Astrocyte (in vitro differentiated cells and primary cell): ENCODE measurements around the gene TSPEAR. TPM values are rescaled to one million over a fixed set of nuclear protein-coding genes. Genes with fewer than 3 reads are reported as not detected.

ENCODE experiments used
- DNase-seq: peaks from one replicate; pipeline ENCODE4 v3.0.0-alpha.2; 2010; ENCODE audit warnings: low read depth
- FAIRE-seq: peaks from 2 replicates; lab custom pipeline; 2011; peaks lifted over from hg19 to GRCh38; lab: Jason Lieb, UNC
- H2AFZ ChIP-seq: 2 replicates; pipeline ENCODE4 v1.6.0; 2012; ENCODE audit warnings: low read depth, low read length, inconsistent platforms
- H3K27ac ChIP-seq: 2 replicates; pipeline ENCODE4 v1.5.1; 2011; ENCODE audit warnings: low read depth, low read length, inconsistent platforms
- H3K27me3 ChIP-seq: 2 replicates; pipeline ENCODE4 v1.6.0; 2011; ENCODE audit warnings: low read length, inconsistent platforms; ENCODE audit not compliant: insufficient read depth
- H3K36me3 ChIP-seq: 2 replicates; pipeline ENCODE4 v1.5.1; 2011; ENCODE audit warnings: low read length, inconsistent platforms; ENCODE audit not compliant: insufficient read depth
- H3K4me1 ChIP-seq: 2 replicates; pipeline ENCODE4 v1.5.1; 2011; ENCODE audit warnings: low read length, inconsistent platforms; ENCODE audit not compliant: insufficient read depth
- H3K4me2 ChIP-seq: 2 replicates; pipeline ENCODE4 v1.6.0; 2012; ENCODE audit warnings: low read length, inconsistent platforms
- H3K4me3 ChIP-seq: 2 replicates; pipeline ENCODE4 v1.5.1; 2011; ENCODE audit warnings: low read depth, mild to moderate bottlenecking, low read length, inconsistent platforms; ENCODE audit not compliant: insufficient read depth
- H3K79me2 ChIP-seq: 2 replicates; pipeline ENCODE4 v1.6.0; 2012; ENCODE audit warnings: mild to moderate bottlenecking, low read length, inconsistent platforms; ENCODE audit not compliant: insufficient read depth
- H3K9ac ChIP-seq: 2 replicates; pipeline ENCODE4 v1.6.0; 2012; ENCODE audit warnings: mild to moderate bottlenecking, low read length, inconsistent platforms
- H3K9me3 ChIP-seq: 2 replicates; pipeline ENCODE4 v1.5.1; 2012; ENCODE audit warnings: low read depth, mild to moderate bottlenecking, low read length, inconsistent platforms; ENCODE audit not compliant: insufficient read depth
- H4K20me1 ChIP-seq: 2 replicates; pipeline ENCODE4 v1.6.0; 2012; ENCODE audit warnings: low read length, inconsistent platforms; ENCODE audit not compliant: insufficient read depth
- H3K27ac Mint-ChIP-seq: one replicate; pipeline ENCODE4 v1.8.0; 2021; ENCODE audit warnings: mild to moderate bottlenecking, mixed read lengths; ENCODE audit not compliant: unreplicated experiment
- H3K27me3 Mint-ChIP-seq: one replicate; pipeline ENCODE4 v1.8.0; 2021; ENCODE audit warnings: low read depth, mixed read lengths; ENCODE audit not compliant: unreplicated experiment
- H3K36me3 Mint-ChIP-seq: one replicate; pipeline ENCODE4 v1.8.0; 2021; ENCODE audit warnings: low read depth, mixed read lengths; ENCODE audit not compliant: unreplicated experiment
- H3K4me1 Mint-ChIP-seq: one replicate; pipeline ENCODE4 v1.8.0; 2021; ENCODE audit warnings: low read depth, mixed read lengths; ENCODE audit not compliant: unreplicated experiment
- H3K4me3 Mint-ChIP-seq: one replicate; pipeline ENCODE4 v1.8.0; 2021; ENCODE audit warnings: mild to moderate bottlenecking, moderate library complexity, mixed read lengths; ENCODE audit not compliant: unreplicated experiment
- H3K9me3 Mint-ChIP-seq: one replicate; pipeline ENCODE4 v1.8.0; 2021; ENCODE audit warnings: mild to moderate bottlenecking, mixed read lengths; ENCODE audit not compliant: unreplicated experiment
- CTCF ChIP-seq: IDR thresholded peaks from 2 replicates; pipeline ENCODE4 v1.5.1; 2011; ENCODE audit warnings: low read depth, mild to moderate bottlenecking, inconsistent platforms, low read length, moderate library complexity; ENCODE audit not compliant: insufficient read depth
- EZH2 ChIP-seq: IDR thresholded peaks from 2 replicates; pipeline ENCODE4 v1.6.1; 2012; ENCODE audit warnings: mild to moderate bottlenecking, low read length, inconsistent platforms; ENCODE audit not compliant: insufficient read depth
- total RNA-seq: library from RNA; stranded (reverse); gene quantifications from 2 replicates; pipeline ENCODE4 v1.2.1, GENCODE V29; 2021

Gene TSPEAR
- total RNA-seq, 1 donor from 2014 or later: not detected

- no peaks in the 10 kb centered on the region for H3K4me1 ChIP-seq
- no peak overlapping the region for H3K4me2 ChIP-seq
- no peaks in the 10 kb centered on the region for H3K79me2 ChIP-seq
- H3K9ac ChIP-seq: no peak overlapping the region
- no peak overlapping the region for H3K27ac ChIP-seq
- no peaks in the 10 kb centered on the region for H3K36me3 Mint-ChIP-seq
- no peak overlapping the region for H3K27ac Mint-ChIP-seq
- no peaks in the 10 kb centered on the region for H3K9me3 ChIP-seq
- DNase-seq: no peak
- TF ChIP-seq CTCF (no peak), EZH2 (no peak)
- peaks cover 9% of the 10 kb centered on the region for H3K9me3 Mint-ChIP-seq
- no peak overlapping the region for H2AFZ ChIP-seq
- peaks cover 32% of the 10 kb centered on the region for H3K27me3 Mint-ChIP-seq
- no peak overlapping the region for H3K4me3 Mint-ChIP-seq
- H3K4me1 Mint-ChIP-seq: no peaks in the 10 kb centered on the region
- no peak for FAIRE-seq
- H3K36me3 ChIP-seq: no peaks in the 10 kb centered on the region
- no peak overlapping the region for H3K4me3 ChIP-seq
- no peaks in the 10 kb centered on the region for H3K27me3 ChIP-seq
- peaks cover 4% of the 10 kb centered on the region for H4K20me1 ChIP-seq
Measured at GRCh38 chr21:44759628-44760285, 48.4 kb upstream of the TSPEAR start.

- no peaks in the 10 kb centered on the region for H4K20me1 ChIP-seq
- H3K4me1 Mint-ChIP-seq: no peaks in the 10 kb centered on the region
- no peaks in the 10 kb centered on the region for H3K36me3 ChIP-seq
- no peak overlapping the region for H3K4me2 ChIP-seq
- no peaks in the 10 kb centered on the region for H3K4me1 ChIP-seq
- no peak overlapping the region for H3K4me3 Mint-ChIP-seq
- H3K36me3 Mint-ChIP-seq: no peaks in the 10 kb centered on the region
- peaks cover 32% of the 10 kb centered on the region for H3K27me3 Mint-ChIP-seq
- H3K27ac ChIP-seq: no peak overlapping the region
- H3K9me3 ChIP-seq: no peaks in the 10 kb centered on the region
- no peak for DNase-seq
- H2AFZ ChIP-seq: no peak overlapping the region
- no peaks in the 10 kb centered on the region for H3K79me2 ChIP-seq
- H3K4me3 ChIP-seq: no peak overlapping the region
- no peaks in the 10 kb centered on the region for H3K27me3 ChIP-seq
- H3K27ac Mint-ChIP-seq: no peak overlapping the region
- H3K9ac ChIP-seq: no peak overlapping the region
- no peak for FAIRE-seq
- no peak for TF ChIP-seq CTCF
- TF ChIP-seq EZH2: no peak
- peaks cover 11% of the 10 kb centered on the region for H3K9me3 Mint-ChIP-seq
Measured at GRCh38 chr21:44758781-44759627, 47.6 kb upstream of the TSPEAR start.
